Psoas muscle (tissue), 8 donors: ENCODE data around the gene MUCL3. TPM values are rescaled to one million over a fixed set of nuclear protein-coding genes. Genes with fewer than 3 reads are reported as not detected.
A peak's percentile ranks its signal among the peaks of the same experiment; 100 is the strongest.

ENCODE experiments used
- ATAC-seq, 4 donors: fragments of 200-7000 bp; cut with Tn5 transposase; one replicate each; pipeline ENCODE4 v1.9.1; 2020; ENCODE audit warnings: moderate library complexity in 3 of 4, mild to moderate bottlenecking in 2 of 4
- DNase-seq, 2 donors: peaks; one replicate each; pipeline ENCODE4 v3.0.0-alpha.2; 2020
- H3K27ac ChIP-seq: fragments of 200-600 bp; one replicate; pipeline ENCODE4 v1.8.0; 2022
- H3K27me3 ChIP-seq, 3 donors: fragments of 200-600 bp in 1 of 3; one replicate each; pipeline versions ENCODE4 v1.6.1 to v1.8.0; 2013 to 2022; ENCODE audit warnings: low read length in 2 of 3, mild to moderate bottlenecking in 2 of 3, moderate library complexity in 1 of 3; ENCODE audit not compliant: insufficient read depth in 3 of 3
- H3K36me3 ChIP-seq, 2 donors: fragments of 200-600 bp in 1 of 2; one replicate each; pipeline versions ENCODE4 v1.6.1 to v1.8.0; 2013 to 2022; ENCODE audit warnings: low read depth in 1 of 2, mild to moderate bottlenecking in 1 of 2, moderate library complexity in 1 of 2; ENCODE audit not compliant: insufficient read depth in 1 of 2
- H3K4me1 ChIP-seq: fragments of 200-600 bp; one replicate; pipeline ENCODE4 v1.8.0; 2022
- H3K4me3 ChIP-seq: fragments of 200-600 bp; one replicate; pipeline ENCODE4 v1.8.0; 2022; ENCODE audit warnings: mild to moderate bottlenecking
- H3K9me3 ChIP-seq: fragments of 200-600 bp; one replicate; pipeline ENCODE4 v1.8.0; 2022
- WGBS, 3 donors: extraction: QIAGEN DNeasy Blood & Tissue Kit; methylation state at CpG; one replicate each; pipeline versions ENCODE4 v1.1.6 to v1.1.7; 2013; 5-methylcytosine and 5-hydroxymethylcytosine counted together
- intact Hi-C, 2 donors: fragments of 100-400 bp; cut with DNase I; formaldehyde crosslinking; loops; one replicate each; pipeline versions ENCODE4 v1.11.0 to v1.14.2; 2022
- polyA plus RNA-seq, 3 donors: library from polyadenylated mRNA; stranded (reverse); fragments of 200-250 nt; gene quantifications; one replicate each; pipeline ENCODE4 v1.2.3, GENCODE V29; 2013
- total RNA-seq, 4 donors: library from RNA; stranded (reverse); fragmentation: NEBNext Ultra II Directional in 2 of 4; extraction: Animal tissue kit (Norgen Biotek cat#: 25700) in 2 of 4; gene quantifications; one replicate each; pipeline versions ENCODE4 v1.2.1 to v1.2.4, GENCODE V29; 2021 to 2023
- TF ChIP-seq, protein P1 (sequence below): fragments of 200-600 bp; IDR thresholded peaks from one replicate; pipeline ENCODE4 v1.8.0; 2022; ENCODE audit warnings: antibody characterized with exemption
- donor health status: healthy with polysubstance abuse.
- donor health status: DM: no; HTN: no; CAD: no; lungs with moderate emphysema.
- donor health status: Bipolar disorder and iron deficiency.
- donor health status: healthy.
- donor health status: DM: yes; HTN: yes; CAD: no.
- donor health status: DM: no; HTN: no; CAD: no.
- donor health status: DM: no; HTN: no; CAD: no.
- donor health status: DM: yes; HTN: yes; CAD: no.

MUCL3 gene
- total and polyA plus RNA-seq, 7 donors: not detected

DNA sequence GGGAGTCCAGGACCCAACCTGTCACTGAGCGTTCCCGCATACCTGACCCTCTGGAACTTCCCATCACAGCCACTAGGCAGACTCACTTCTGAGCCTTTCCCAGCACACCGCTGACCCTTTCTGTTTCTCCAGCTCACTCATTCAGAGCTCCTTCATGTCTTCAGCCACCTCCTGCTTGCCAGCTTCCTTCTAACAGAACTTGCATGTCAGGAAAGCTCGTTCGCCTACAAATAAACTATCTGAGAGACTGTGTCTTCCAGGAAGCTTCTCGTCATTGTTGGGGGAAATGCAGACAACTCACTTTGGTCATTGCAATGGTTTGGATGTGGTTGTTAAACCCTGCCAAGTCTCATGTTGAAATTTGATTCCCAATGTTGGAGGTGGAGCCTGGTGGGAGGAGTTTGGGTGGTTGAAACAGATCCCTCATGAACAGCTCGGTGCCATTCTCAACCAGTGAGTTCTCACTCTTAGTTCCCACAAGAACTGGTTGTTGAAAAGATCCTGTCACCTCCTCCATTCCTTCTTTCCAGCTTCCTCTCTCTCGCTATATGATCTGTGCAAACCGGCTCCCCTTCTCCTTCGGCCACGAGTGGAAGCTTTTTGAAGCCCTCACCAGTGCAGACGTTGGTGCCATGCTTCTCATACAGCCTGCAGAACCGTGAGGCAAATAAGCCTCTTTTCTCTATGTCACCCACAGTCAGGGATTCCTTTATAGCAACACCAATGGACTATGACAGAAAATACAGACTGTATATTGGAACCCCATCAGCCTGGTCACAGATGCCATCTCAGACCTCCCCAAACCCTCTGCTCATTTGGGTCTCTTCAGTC, 41.4 kb downstream of the MUCL3 start:
- Histone ChIP-seq H3K27ac (peak overlapping the region; percentile 23), H3K36me3 (no peaks in the 10 kb centered on the region), H3K4me1 (peaks cover 7% of the 10 kb centered on the region), H3K9me3 (no peaks in the 10 kb centered on the region), H3K27me3 (peaks cover 0 to 16% (median 0%) of the 10 kb centered on the region in 3 donors), H3K4me3 (peak overlapping the region; percentile 36)
- WGBS, 3 donors: 12 to 16% (median 15%) methylated on average over 13 of the region's 13 CpGs
- intact Hi-C loops: no loop called here
- no peak for DNase-seq
- TF ChIP-seq, protein P1, sequence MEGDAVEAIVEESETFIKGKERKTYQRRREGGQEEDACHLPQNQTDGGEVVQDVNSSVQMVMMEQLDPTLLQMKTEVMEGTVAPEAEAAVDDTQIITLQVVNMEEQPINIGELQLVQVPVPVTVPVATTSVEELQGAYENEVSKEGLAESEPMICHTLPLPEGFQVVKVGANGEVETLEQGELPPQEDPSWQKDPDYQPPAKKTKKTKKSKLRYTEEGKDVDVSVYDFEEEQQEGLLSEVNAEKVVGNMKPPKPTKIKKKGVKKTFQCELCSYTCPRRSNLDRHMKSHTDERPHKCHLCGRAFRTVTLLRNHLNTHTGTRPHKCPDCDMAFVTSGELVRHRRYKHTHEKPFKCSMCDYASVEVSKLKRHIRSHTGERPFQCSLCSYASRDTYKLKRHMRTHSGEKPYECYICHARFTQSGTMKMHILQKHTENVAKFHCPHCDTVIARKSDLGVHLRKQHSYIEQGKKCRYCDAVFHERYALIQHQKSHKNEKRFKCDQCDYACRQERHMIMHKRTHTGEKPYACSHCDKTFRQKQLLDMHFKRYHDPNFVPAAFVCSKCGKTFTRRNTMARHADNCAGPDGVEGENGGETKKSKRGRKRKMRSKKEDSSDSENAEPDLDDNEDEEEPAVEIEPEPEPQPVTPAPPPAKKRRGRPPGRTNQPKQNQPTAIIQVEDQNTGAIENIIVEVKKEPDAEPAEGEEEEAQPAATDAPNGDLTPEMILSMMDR: peak; percentile 10
- peak; percentile 60 to 91 (median 81) for ATAC-seq

DNA sequence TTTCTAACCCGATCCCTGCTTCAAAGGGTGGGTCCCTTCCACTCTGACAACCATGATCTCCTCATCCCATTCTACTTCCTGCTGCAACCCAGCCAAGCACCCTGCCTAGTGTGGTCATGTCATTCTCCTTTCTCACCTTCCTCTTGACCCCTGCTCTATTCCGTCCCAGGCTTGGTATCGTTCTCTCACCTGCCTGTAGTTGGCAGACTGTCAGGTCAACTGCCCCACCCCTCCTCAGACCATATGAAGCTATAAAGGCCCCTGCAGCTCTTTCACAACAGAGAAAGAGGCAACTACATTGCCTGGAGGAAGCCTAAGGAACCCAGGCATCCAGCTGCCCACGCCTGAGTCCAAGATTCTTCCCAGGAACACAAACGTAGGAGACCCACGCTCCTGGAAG, 42.7 kb downstream of the MUCL3 start, which contains the start of gene MUC21:
Gene MUC21, plus strand, starts transcription at position 280 of the 400 bp plus-strand sequence. CDS start 241 bp downstream, outside the sequence.
- no peaks in the 10 kb centered on the region for H3K36me3 ChIP-seq
- H3K27ac ChIP-seq: peak within 1 kb of the TSS; percentile 23
- no peaks in the 10 kb centered on the region for H3K9me3 ChIP-seq
- WGBS, 3 donors: 80 to 90% (median 86%) methylated on average over 6 of the region's 6 CpGs
- TF ChIP-seq, protein P1: no peak
- peaks cover 0 to 12% (median 0%) of the 10 kb centered on the region in 3 donors for H3K27me3 ChIP-seq
- DNase-seq (no peak), ATAC-seq (no peak)
- H3K4me3 ChIP-seq: no peak within 1 kb of the TSS
- peaks cover 7% of the 10 kb centered on the region for H3K4me1 ChIP-seq
- intact Hi-C loops: no loop called here

DNA sequence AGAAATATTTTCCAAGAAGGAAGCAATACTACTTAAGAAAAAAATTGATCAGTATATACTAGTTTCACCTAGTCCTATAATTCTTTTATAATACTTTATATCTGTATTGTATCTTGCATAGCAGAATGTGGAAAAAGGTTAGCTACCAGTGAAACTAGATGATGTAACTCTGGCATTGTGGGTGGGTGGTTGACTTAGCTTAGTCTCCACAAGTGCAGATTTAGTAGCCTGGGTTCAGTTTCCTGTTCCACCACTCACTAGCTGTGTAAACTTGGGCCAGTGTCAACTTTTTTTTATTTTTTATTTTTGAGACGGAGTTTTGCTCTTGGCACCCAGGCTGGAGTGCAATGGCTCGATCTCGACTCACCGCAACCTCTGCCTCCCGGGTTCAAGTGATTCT, 44.7 kb downstream of the MUCL3 start:
- ATAC-seq: no peak
- 72 to 77% (median 75%) methylated on average over 5 of the region's 5 CpGs for WGBS, 3 donors
- H3K4me1 ChIP-seq: peaks cover 7% of the 10 kb centered on the region
- DNase-seq: no peak
- no peaks in the 10 kb centered on the region for H3K9me3 ChIP-seq
- TF ChIP-seq, protein P1: no peak
- no peak overlapping the region for H3K4me3 ChIP-seq
- intact Hi-C loops: no loop called here
- no peak overlapping the region for H3K27ac ChIP-seq
- H3K36me3 ChIP-seq: no peaks in the 10 kb centered on the region
- H3K27me3 ChIP-seq: peaks cover 0 to 12% (median 0%) of the 10 kb centered on the region in 3 donors

DNA sequence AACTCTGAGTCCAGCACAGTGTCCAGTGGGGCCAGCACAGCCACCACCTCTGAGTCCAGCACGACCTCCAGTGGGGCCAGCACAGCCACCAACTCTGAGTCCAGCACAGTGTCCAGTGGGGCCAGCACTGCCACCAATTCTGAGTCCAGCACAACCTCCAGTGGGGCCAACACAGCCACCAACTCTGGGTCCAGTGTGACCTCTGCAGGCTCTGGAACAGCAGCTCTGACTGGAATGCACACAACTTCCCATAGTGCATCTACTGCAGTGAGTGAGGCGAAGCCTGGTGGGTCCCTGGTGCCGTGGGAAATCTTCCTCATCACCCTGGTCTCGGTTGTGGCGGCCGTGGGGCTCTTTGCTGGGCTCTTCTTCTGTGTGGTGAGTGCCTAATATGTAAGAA, 46.5 kb downstream of the MUCL3 start:
- DNase-seq (no peak), ATAC-seq (no peak)
- H3K27me3 ChIP-seq: peaks cover 0 to 12% (median 0%) of the 10 kb centered on the region in 3 donors
- 86 to 90% (median 89%) methylated on average over 6 of the region's 6 CpGs for WGBS, 3 donors
- no peaks in the 10 kb centered on the region for H3K36me3 ChIP-seq
- TF ChIP-seq, protein P1: no peak
- no peak overlapping the region for H3K27ac ChIP-seq
- intact Hi-C loops: no loop called here
- H3K4me3 ChIP-seq: no peak overlapping the region
- H3K4me1 ChIP-seq: peaks cover 4% of the 10 kb centered on the region
- H3K9me3 ChIP-seq: no peaks in the 10 kb centered on the region
